ENCODE results near the gene FFAR3.

Gene FFAR3

DNA sequence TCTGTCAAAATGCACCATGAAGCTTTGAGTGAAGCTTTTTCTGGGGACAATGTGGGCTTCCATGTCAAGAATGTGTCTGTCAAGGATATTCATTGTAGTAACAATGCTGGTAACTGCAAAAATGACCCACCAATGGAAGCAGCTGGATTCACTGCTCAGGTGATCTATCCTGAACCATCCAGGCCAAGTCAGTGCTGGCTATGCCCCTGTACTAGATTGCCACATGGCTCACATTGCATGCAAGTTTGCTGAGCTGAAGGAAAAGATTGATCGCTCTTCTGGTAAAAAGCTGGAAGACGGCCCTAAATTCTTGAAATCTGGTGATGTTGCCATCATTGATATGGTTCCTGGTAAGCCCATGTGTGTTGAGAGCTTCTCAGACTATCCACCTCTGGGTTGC is 25.3 kb downstream of the FFAR3 start:
- H3K9me3 ChIP-seq (ENCODE audit: control insufficient read depth, low read length), result no peaks in the 10 kb centered on the region
- H3K27me3 ChIP-seq (replicated peaks; ENCODE audit: control insufficient read depth, insufficient read depth, low read length, poor library complexity, severe bottlenecking), result no peaks in the 10 kb centered on the region
- H3K4me3 ChIP-seq (ENCODE audit: insufficient read depth, low read depth, low read length, poor library complexity, severe bottlenecking), result no peak overlapping the region
- no peaks in the 10 kb centered on the region for H3K36me3 ChIP-seq (ENCODE audit: control insufficient read depth, insufficient read depth, low read length)
- H3K27ac ChIP-seq (ENCODE audit: insufficient read depth, low read length, poor library complexity, severe bottlenecking), result no peak overlapping the region
- no peaks in the 10 kb centered on the region for H3K4me1 ChIP-seq (ENCODE audit: control insufficient read depth, insufficient read depth, low read length, poor library complexity, severe bottlenecking)
- no peak for DNase-seq

DNA sequence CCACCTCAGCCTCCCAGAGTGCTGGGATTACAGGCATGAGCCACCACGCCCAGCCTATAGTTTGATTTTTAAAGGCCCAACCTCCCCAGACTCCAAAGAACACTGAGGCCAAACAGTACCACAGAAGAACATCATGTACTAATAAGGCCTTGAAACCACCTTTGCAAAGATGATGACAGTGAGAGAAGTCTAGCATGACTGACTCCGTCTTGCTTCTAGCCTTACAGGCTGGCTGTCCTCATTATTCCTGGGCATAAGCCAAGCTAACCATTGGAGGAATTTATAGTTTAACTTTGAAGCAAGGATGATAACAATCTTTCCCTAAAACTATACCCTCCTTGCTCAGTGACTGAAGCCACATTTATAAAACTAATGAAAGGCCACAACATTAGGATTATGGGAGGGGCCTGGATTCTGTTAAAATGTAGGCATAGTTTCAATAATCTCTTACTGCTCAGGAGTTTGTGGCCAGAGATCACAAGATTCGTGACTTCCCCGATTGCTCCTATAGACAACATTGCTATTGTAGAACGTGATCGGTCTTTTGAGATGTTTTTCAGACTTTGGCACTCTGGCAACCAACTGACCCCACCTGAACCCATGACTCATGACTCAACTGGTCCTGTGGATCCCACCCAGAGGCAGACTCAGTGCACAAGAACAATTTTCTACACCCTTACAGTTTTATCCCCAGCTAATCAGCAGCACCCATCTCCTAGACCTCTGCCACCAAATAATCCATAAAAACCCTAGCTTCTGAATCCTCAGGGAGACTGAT is 30.2 kb downstream of the FFAR3 start:
- Histone ChIP-seq H3K4me1 (ENCODE audit: control insufficient read depth, insufficient read depth, low read length, poor library complexity, severe bottlenecking) (peaks cover 3% of the 10 kb centered on the region), H3K36me3 (ENCODE audit: control insufficient read depth, insufficient read depth, low read length) (no peaks in the 10 kb centered on the region), H3K4me3 (ENCODE audit: insufficient read depth, low read depth, low read length, poor library complexity, severe bottlenecking) (no peak overlapping the region), H3K27me3 (replicated peaks; ENCODE audit: control insufficient read depth, insufficient read depth, low read length, poor library complexity, severe bottlenecking) (no peaks in the 10 kb centered on the region), H3K27ac (ENCODE audit: insufficient read depth, low read length, poor library complexity, severe bottlenecking) (no peak overlapping the region), H3K9me3 (ENCODE audit: control insufficient read depth, low read length) (no peaks in the 10 kb centered on the region)
- no peak for DNase-seq

DNA sequence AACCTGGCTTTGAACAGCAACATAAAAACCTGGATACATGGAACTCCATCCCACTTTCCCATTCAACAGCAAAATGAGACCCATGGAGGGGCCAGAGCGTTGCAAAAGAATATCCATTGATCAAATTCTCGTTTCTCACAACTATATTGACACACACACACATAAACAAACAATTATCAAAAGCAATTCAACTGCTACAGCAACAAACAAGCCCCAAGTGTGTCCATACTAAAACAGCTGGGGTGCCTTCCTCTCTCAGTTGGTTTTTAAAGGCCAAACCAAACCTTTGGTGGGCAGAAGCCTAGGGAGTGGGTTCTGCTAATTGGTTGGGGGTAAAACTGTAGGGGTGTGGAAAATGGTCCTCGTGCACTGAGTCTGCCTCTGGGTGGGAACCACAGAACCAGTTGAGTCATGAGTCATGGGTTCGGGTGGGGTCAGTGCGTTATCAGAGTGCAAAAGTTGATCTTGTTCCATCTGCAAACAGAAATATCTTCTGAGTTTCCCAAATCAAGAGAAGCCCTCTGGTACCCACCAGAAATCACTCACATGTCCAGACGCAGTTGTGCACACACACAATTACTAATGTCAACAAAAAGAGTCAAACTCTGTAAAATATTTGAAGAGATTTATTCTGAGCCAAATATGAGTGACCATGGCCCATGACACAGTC is 31.1 kb downstream of the FFAR3 start:
- DNase-seq, result no peak
- H3K4me3 ChIP-seq (ENCODE audit: insufficient read depth, low read depth, low read length, poor library complexity, severe bottlenecking), result no peak overlapping the region
- H3K4me1 ChIP-seq (ENCODE audit: control insufficient read depth, insufficient read depth, low read length, poor library complexity, severe bottlenecking), result peaks cover 3% of the 10 kb centered on the region
- H3K36me3 ChIP-seq (ENCODE audit: control insufficient read depth, insufficient read depth, low read length), result no peaks in the 10 kb centered on the region
- no peaks in the 10 kb centered on the region for H3K9me3 ChIP-seq (ENCODE audit: control insufficient read depth, low read length)
- H3K27ac ChIP-seq (ENCODE audit: insufficient read depth, low read length, poor library complexity, severe bottlenecking), result no peak overlapping the region
- H3K27me3 ChIP-seq (replicated peaks; ENCODE audit: control insufficient read depth, insufficient read depth, low read length, poor library complexity, severe bottlenecking), result no peaks in the 10 kb centered on the region

DNA sequence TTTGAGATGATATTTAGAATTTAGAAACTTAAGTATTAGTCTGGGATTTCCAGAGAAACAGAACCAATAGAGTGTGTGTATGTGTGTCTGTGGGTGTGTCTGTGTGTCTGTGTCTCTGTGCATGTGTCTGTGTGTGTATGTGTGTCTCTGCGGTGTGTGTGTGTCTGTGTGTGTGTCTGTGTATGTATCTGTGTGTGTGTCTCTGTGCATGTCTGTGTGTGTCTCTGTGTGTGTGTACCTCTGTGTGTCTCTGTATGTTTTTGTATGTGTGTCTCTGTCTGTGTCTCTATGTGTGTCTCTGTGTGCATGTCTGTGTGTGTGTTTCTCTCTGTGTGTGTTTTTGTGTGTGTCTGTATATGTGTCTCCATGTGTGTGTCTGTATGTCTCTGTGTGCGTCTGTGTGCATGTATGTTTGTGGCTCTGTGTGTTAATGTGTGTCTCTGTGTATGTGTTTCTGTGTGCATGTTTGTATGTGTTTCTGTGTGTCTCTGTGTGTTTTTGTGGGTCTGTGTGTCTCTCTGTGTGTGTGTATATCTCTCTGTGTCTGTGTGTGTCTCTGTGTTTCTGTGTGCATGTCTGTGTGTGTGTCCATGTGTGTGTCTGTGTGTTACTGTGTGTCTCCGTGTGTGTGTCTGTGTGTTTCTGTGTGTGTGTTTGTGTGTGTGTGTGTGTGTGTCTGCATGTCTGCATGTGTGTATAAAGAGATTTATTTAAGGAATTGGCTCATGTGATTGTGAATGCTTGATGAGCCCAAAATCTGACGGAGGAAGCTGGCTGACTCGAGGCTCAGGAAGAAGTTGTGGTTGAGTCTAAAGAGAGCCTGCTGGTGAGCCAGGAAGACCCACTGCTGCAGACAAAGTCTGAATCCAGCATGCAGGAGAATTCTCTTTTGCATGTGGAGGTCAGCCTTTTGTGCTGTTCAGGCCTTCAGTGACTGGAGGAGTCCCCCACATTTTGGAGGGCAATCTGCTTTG is 34.8 kb downstream of the FFAR3 start:
- H3K27ac ChIP-seq (ENCODE audit: insufficient read depth, low read length, poor library complexity, severe bottlenecking), result no peak overlapping the region
- DNase-seq, result no peak
- H3K4me1 ChIP-seq (ENCODE audit: control insufficient read depth, insufficient read depth, low read length, poor library complexity, severe bottlenecking), result peaks cover 3% of the 10 kb centered on the region
- H3K27me3 ChIP-seq (replicated peaks; ENCODE audit: control insufficient read depth, insufficient read depth, low read length, poor library complexity, severe bottlenecking), result no peaks in the 10 kb centered on the region
- H3K9me3 ChIP-seq (ENCODE audit: control insufficient read depth, low read length), result no peaks in the 10 kb centered on the region
- no peaks in the 10 kb centered on the region for H3K36me3 ChIP-seq (ENCODE audit: control insufficient read depth, insufficient read depth, low read length)
- H3K4me3 ChIP-seq (ENCODE audit: insufficient read depth, low read depth, low read length, poor library complexity, severe bottlenecking), result no peak overlapping the region

- no peaks in the 10 kb centered on the region for H3K9me3 ChIP-seq (ENCODE audit: control insufficient read depth, low read length)
- H3K27ac ChIP-seq (ENCODE audit: insufficient read depth, low read length, poor library complexity, severe bottlenecking), result no peak overlapping the region
- no peak overlapping the region for H3K4me3 ChIP-seq (ENCODE audit: insufficient read depth, low read depth, low read length, poor library complexity, severe bottlenecking)
- no peak for DNase-seq
- no peaks in the 10 kb centered on the region for H3K27me3 ChIP-seq (replicated peaks; ENCODE audit: control insufficient read depth, insufficient read depth, low read length, poor library complexity, severe bottlenecking)
- H3K4me1 ChIP-seq (ENCODE audit: control insufficient read depth, insufficient read depth, low read length, poor library complexity, severe bottlenecking), result peaks cover 3% of the 10 kb centered on the region
- H3K36me3 ChIP-seq (ENCODE audit: control insufficient read depth, insufficient read depth, low read length), result no peaks in the 10 kb centered on the region
Measured at GRCh38 chr19:35395382-35396199, 37.3 kb downstream of the FFAR3 start.

GRCh38 chr19:35396240-35396885 is 38.1 kb downstream of the FFAR3 start:
- Histone ChIP-seq H3K4me3 (ENCODE audit: insufficient read depth, low read depth, low read length, poor library complexity, severe bottlenecking) (no peak overlapping the region), H3K4me1 (ENCODE audit: control insufficient read depth, insufficient read depth, low read length, poor library complexity, severe bottlenecking) (peaks cover 3% of the 10 kb centered on the region), H3K9me3 (ENCODE audit: control insufficient read depth, low read length) (no peaks in the 10 kb centered on the region), H3K27me3 (replicated peaks; ENCODE audit: control insufficient read depth, insufficient read depth, low read length, poor library complexity, severe bottlenecking) (no peaks in the 10 kb centered on the region), H3K36me3 (ENCODE audit: control insufficient read depth, insufficient read depth, low read length) (no peaks in the 10 kb centered on the region), H3K27ac (ENCODE audit: insufficient read depth, low read length, poor library complexity, severe bottlenecking) (no peak overlapping the region)
- no peak for DNase-seq

- Histone ChIP-seq H3K27ac (ENCODE audit: insufficient read depth, low read length, poor library complexity, severe bottlenecking) (no peak overlapping the region), H3K4me3 (ENCODE audit: insufficient read depth, low read depth, low read length, poor library complexity, severe bottlenecking) (no peak overlapping the region), H3K9me3 (ENCODE audit: control insufficient read depth, low read length) (no peaks in the 10 kb centered on the region), H3K36me3 (ENCODE audit: control insufficient read depth, insufficient read depth, low read length) (no peaks in the 10 kb centered on the region), H3K27me3 (replicated peaks; ENCODE audit: control insufficient read depth, insufficient read depth, low read length, poor library complexity, severe bottlenecking) (no peaks in the 10 kb centered on the region), H3K4me1 (ENCODE audit: control insufficient read depth, insufficient read depth, low read length, poor library complexity, severe bottlenecking) (peaks cover 3% of the 10 kb centered on the region)
- DNase-seq, result no peak
Measured at GRCh38 chr19:35397064-35397463, 38.8 kb downstream of the FFAR3 start.

DNA sequence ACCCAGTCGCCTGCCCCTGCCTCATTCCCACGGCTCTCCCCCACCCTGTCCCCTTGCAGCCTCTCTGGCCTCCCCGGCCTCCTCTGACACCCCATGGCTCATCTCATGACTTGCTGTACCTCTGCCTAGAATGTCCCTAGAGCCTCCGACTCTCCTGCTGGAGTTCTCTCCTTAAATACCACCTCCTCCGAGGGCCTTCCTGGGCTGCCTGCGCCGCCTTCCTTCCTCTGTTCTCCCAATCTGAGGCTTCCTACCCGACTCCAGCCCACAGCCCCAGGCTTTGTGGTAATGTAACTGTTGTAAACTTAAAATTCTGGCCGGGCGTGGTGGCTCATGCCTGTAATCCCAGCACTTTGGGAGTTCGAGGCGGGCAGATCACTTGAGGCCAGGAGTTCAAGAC is 40.3 kb downstream of the FFAR3 start:
- no peaks in the 10 kb centered on the region for H3K4me1 ChIP-seq (ENCODE audit: control insufficient read depth, insufficient read depth, low read length, poor library complexity, severe bottlenecking)

GRCh38 chr19:35399231-35399630 is 41.0 kb downstream of the FFAR3 start:
- no peak overlapping the region for H3K27ac ChIP-seq (ENCODE audit: insufficient read depth, low read length, poor library complexity, severe bottlenecking)
- H3K36me3 ChIP-seq (ENCODE audit: control insufficient read depth, insufficient read depth, low read length), result no peaks in the 10 kb centered on the region
- no peak for DNase-seq
- no peaks in the 10 kb centered on the region for H3K9me3 ChIP-seq (ENCODE audit: control insufficient read depth, low read length)
- no peak overlapping the region for H3K4me3 ChIP-seq (ENCODE audit: insufficient read depth, low read depth, low read length, poor library complexity, severe bottlenecking)
- no peaks in the 10 kb centered on the region for H3K27me3 ChIP-seq (replicated peaks; ENCODE audit: control insufficient read depth, insufficient read depth, low read length, poor library complexity, severe bottlenecking)
- H3K4me1 ChIP-seq (ENCODE audit: control insufficient read depth, insufficient read depth, low read length, poor library complexity, severe bottlenecking), result no peaks in the 10 kb centered on the region

More for the DNA sequence above, 40.3 kb downstream of the FFAR3 start:
- no peaks in the 10 kb centered on the region for H3K27me3 ChIP-seq (replicated peaks; ENCODE audit: control insufficient read depth, insufficient read depth, low read length, poor library complexity, severe bottlenecking)
- no peak overlapping the region for H3K27ac ChIP-seq (ENCODE audit: insufficient read depth, low read length, poor library complexity, severe bottlenecking)
- no peaks in the 10 kb centered on the region for H3K9me3 ChIP-seq (ENCODE audit: control insufficient read depth, low read length)
- DNase-seq, result no peak
- no peaks in the 10 kb centered on the region for H3K36me3 ChIP-seq (ENCODE audit: control insufficient read depth, insufficient read depth, low read length)
- H3K4me3 ChIP-seq (ENCODE audit: insufficient read depth, low read depth, low read length, poor library complexity, severe bottlenecking), result no peak overlapping the region
